NCI-H2196 (cell line): ENCODE data around the gene UEVLD.
A peak's percentile ranks its signal among the peaks of the same experiment; 100 is the strongest.

Source experiments
- DNase-seq: peaks from one replicate; lab custom pipeline; 2025; ENCODE audit not compliant: unreplicated experiment; lab: John Stamatoyannopoulos, UW

Gene UEVLD

GRCh38 chr11:18590571-18590970 is 2.0 kb upstream of the UEVLD start:
- no peak for DNase-seq

GRCh38 chr11:18581825-18582224 is 6.7 kb downstream of the UEVLD start:
- no peak for DNase-seq

GRCh38 chr11:18580113-18580766 is 8.3 kb downstream of the UEVLD start:
- DNase-seq = no peak

- DNase-seq = no peak
Observed at GRCh38 chr11:18578975-18579598, 9.4 kb downstream of the UEVLD start.

- DNase-seq = no peak
Observed at GRCh38 chr11:18575361-18575760, 13.2 kb downstream of the UEVLD start.

- DNase-seq = no peak
Observed at GRCh38 chr11:18567081-18567480, 21.5 kb downstream of the UEVLD start.

GRCh38 chr11:18566406-18566805 is 22.1 kb downstream of the UEVLD start:
- no peak for DNase-seq

- DNase-seq = no peak
Observed at GRCh38 chr11:18564149-18564548, 24.4 kb downstream of the UEVLD start.

GRCh38 chr11:18563090-18563730 is 25.3 kb downstream of the UEVLD start:
- no peak for DNase-seq

GRCh38 chr11:18548001-18548400 is 40.5 kb downstream of the UEVLD start:
- DNase-seq = no peak

GRCh38 chr11:18540207-18541009 is 48.1 kb downstream of the UEVLD start:
- peak; percentile 60 for DNase-seq

- DNase-seq = peak; percentile 30
Observed at GRCh38 chr11:18536209-18536608, 52.3 kb downstream of the UEVLD start.

GRCh38 chr11:18534245-18534644 is 54.3 kb downstream of the UEVLD start:
- DNase-seq = no peak

GRCh38 chr11:18533365-18533764 is 55.2 kb downstream of the UEVLD start:
- no peak for DNase-seq

- no peak for DNase-seq
Observed at GRCh38 chr11:18527512-18527911, 61.0 kb downstream of the UEVLD start.

GRCh38 chr11:18526521-18527296 is 61.8 kb downstream of the UEVLD start, which contains the start of gene TSG101:
Gene TSG101 (minus strand): TSS chr11:18526942. CDS start chr11:18526816, 126 bp downstream.
- peak; percentile 86 for DNase-seq

- no peak for DNase-seq
Observed at GRCh38 chr11:18526130-18526520, 62.4 kb downstream of the UEVLD start.

- DNase-seq = no peak
Observed at GRCh38 chr11:18524248-18524647, 64.3 kb downstream of the UEVLD start.

GRCh38 chr11:18523084-18523483 is 65.5 kb downstream of the UEVLD start:
- no peak for DNase-seq

GRCh38 chr11:18522388-18522787 is 66.1 kb downstream of the UEVLD start:
- DNase-seq = no peak

GRCh38 chr11:18521122-18521521 is 67.4 kb downstream of the UEVLD start:
- DNase-seq = no peak
